WTC11 (cell line): ENCODE measurements around the gene TAF5.

Source experiments
- ATF3 ChIP-seq: sonication (generic); formaldehyde crosslinking; conservative IDR thresholded peaks from 2 replicates; pipeline ENCODE4 v1.8.1; 2022; ENCODE audit warnings: mild to moderate bottlenecking, missing genetic modification reagents
- CREB1 ChIP-seq: sonication (generic); formaldehyde crosslinking; IDR thresholded peaks from 2 replicates; pipeline ENCODE4 v1.8.0; 2023; ENCODE audit warnings: mild to moderate bottlenecking, missing genetic modification reagents
- CTCF ChIP-seq: fragments of 200-600 bp; IDR thresholded peaks from 2 replicates; pipeline ENCODE4 v1.8.0; 2022; ENCODE audit warnings: antibody characterized with exemption
- ZNF219 ChIP-seq: sonication (generic); formaldehyde crosslinking; IDR thresholded peaks from 2 replicates; pipeline ENCODE4 v1.8.0; 2023; ENCODE audit warnings: missing genetic modification reagents, mild to moderate bottlenecking, borderline replicate concordance
- TF ChIP-seq, protein P1 (sequence below): sonication (generic); formaldehyde crosslinking; IDR thresholded peaks from 2 replicates; pipeline ENCODE4 v1.8.0; 2023; ENCODE audit warnings: missing genetic modification reagents, mild to moderate bottlenecking, borderline replicate concordance

- TF ChIP-seq ATF3 (CRISPR knock-in tag): no peak
- TF ChIP-seq ZNF219 (CRISPR knock-in tag): no peak
- TF ChIP-seq CTCF: no peak
- TF ChIP-seq, protein P1, sequence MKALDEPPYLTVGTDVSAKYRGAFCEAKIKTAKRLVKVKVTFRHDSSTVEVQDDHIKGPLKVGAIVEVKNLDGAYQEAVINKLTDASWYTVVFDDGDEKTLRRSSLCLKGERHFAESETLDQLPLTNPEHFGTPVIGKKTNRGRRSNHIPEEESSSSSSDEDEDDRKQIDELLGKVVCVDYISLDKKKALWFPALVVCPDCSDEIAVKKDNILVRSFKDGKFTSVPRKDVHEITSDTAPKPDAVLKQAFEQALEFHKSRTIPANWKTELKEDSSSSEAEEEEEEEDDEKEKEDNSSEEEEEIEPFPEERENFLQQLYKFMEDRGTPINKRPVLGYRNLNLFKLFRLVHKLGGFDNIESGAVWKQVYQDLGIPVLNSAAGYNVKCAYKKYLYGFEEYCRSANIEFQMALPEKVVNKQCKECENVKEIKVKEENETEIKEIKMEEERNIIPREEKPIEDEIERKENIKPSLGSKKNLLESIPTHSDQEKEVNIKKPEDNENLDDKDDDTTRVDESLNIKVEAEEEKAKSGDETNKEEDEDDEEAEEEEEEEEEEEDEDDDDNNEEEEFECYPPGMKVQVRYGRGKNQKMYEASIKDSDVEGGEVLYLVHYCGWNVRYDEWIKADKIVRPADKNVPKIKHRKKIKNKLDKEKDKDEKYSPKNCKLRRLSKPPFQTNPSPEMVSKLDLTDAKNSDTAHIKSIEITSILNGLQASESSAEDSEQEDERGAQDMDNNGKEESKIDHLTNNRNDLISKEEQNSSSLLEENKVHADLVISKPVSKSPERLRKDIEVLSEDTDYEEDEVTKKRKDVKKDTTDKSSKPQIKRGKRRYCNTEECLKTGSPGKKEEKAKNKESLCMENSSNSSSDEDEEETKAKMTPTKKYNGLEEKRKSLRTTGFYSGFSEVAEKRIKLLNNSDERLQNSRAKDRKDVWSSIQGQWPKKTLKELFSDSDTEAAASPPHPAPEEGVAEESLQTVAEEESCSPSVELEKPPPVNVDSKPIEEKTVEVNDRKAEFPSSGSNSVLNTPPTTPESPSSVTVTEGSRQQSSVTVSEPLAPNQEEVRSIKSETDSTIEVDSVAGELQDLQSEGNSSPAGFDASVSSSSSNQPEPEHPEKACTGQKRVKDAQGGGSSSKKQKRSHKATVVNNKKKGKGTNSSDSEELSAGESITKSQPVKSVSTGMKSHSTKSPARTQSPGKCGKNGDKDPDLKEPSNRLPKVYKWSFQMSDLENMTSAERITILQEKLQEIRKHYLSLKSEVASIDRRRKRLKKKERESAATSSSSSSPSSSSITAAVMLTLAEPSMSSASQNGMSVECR: no peak
- no peak for TF ChIP-seq CREB1 (CRISPR knock-in tag)
These were observed 11.7 kb upstream of the TAF5 start for GRCh38 chr10:103355906-103356599.
